Natural killer cell treated with Interleukin-12 subunit alpha and Interleukin-12 subunit beta and Interleukin-15 and Interleukin-18, amount 100 ng/mL, for 72 hours (primary cell): ENCODE measurements around the gene SCUBE2. TPM values are rescaled to one million over a fixed set of nuclear protein-coding genes. Genes with fewer than 3 reads are reported as not detected.
"Not testable (repeated sequence)": the region's sequence is repeated elsewhere in the genome, so short reads cannot be mapped to it uniquely, and the experiment has no call there.

Experiments used
- ATAC-seq, 2 donors: fragments of 150-1000 bp; cut with Tn5 transposase in 1 of 2; sonication (Bioruptor Pico), chemical (Tn5 transposase) in 1 of 2; 2 replicates each; pipeline ENCODE4 v1.10.0; 2021
- DNase-seq: peaks from one replicate; pipeline ENCODE4 v3.0.0; 2022; ENCODE audit warnings: low spot score
- H3K27ac Mint-ChIP-seq, 2 donors: 1 replicate in 1 of 2; 2 replicates in 1 of 2; pipeline ENCODE4 v1.8.0; 2022; ENCODE audit warnings: mixed read lengths in 2 of 2, mild to moderate bottlenecking in 1 of 2, moderate library complexity in 1 of 2
- H3K27me3 Mint-ChIP-seq, 2 donors: 1 replicate in 1 of 2; 2 replicates in 1 of 2; pipeline ENCODE4 v1.8.0; 2022; ENCODE audit warnings: mixed read lengths in 2 of 2
- H3K36me3 Mint-ChIP-seq: one replicate; pipeline ENCODE4 v1.8.0; 2022; ENCODE audit warnings: mixed read lengths
- H3K4me1 Mint-ChIP-seq, 2 donors: 1 replicate in 1 of 2; 2 replicates in 1 of 2; pipeline ENCODE4 v1.8.0; 2022; ENCODE audit warnings: low read depth in 2 of 2, mixed read lengths in 2 of 2, mild to moderate bottlenecking in 1 of 2
- H3K4me3 Mint-ChIP-seq: one replicate; pipeline ENCODE4 v1.8.0; 2022; ENCODE audit warnings: mixed read lengths
- H3K9me3 Mint-ChIP-seq: 2 replicates; pipeline ENCODE4 v1.8.0; 2022; ENCODE audit warnings: mixed read lengths
- total RNA-seq, 2 donors: library from RNA; stranded (reverse); gene quantifications; one replicate each; pipeline ENCODE4 v1.2.3, GENCODE V29; 2022

Gene SCUBE2
- total RNA-seq, 2 donors from 2014 or later = 0.40 TPM; not detected in 1

GRCh38 chr11:9123595-9124304 lies 32.4 kb upstream of the SCUBE2 start:
- no peak for DNase-seq
- no peaks in the 10 kb centered on the region for H3K9me3 Mint-ChIP-seq

GRCh38 chr11:9121469-9121796 lies 30.0 kb upstream of the SCUBE2 start:
- DNase-seq = no peak
- no peak overlapping the region for H3K4me3 Mint-ChIP-seq
- no peaks in the 10 kb centered on the region for H3K36me3 Mint-ChIP-seq
- no peak overlapping the region for H3K27ac Mint-ChIP-seq
- no peaks in the 10 kb centered on the region for H3K4me1 Mint-ChIP-seq
- H3K27me3 Mint-ChIP-seq = peaks cover 2 to 13% of the 10 kb centered on the region in 2 donors
- H3K9me3 Mint-ChIP-seq = no peaks in the 10 kb centered on the region
- no peak for ATAC-seq

More at GRCh38 chr11:9123595-9124304, 32.4 kb upstream of the SCUBE2 start:
- H3K4me1 Mint-ChIP-seq = peaks cover 0 to 3% of the 10 kb centered on the region in 2 donors
- H3K4me3 Mint-ChIP-seq = no peak overlapping the region
- peaks cover 2 to 18% of the 10 kb centered on the region in 2 donors for H3K27me3 Mint-ChIP-seq
- H3K36me3 Mint-ChIP-seq = no peaks in the 10 kb centered on the region
- ATAC-seq = no peak
- no peak overlapping the region for H3K27ac Mint-ChIP-seq

GRCh38 chr11:9120664-9121468 lies 29.5 kb upstream of the SCUBE2 start:
- H3K27ac Mint-ChIP-seq = no peak overlapping the region
- H3K9me3 Mint-ChIP-seq = no peaks in the 10 kb centered on the region

GRCh38 chr11:9118277-9118676 lies 26.9 kb upstream of the SCUBE2 start:
- no peaks in the 10 kb centered on the region for H3K9me3 Mint-ChIP-seq
- H3K36me3 Mint-ChIP-seq = no peaks in the 10 kb centered on the region
- no peak for ATAC-seq

More at GRCh38 chr11:9120664-9121468, 29.5 kb upstream of the SCUBE2 start:
- DNase-seq = no peak
- H3K4me3 Mint-ChIP-seq = no peak overlapping the region
- H3K4me1 Mint-ChIP-seq = no peaks in the 10 kb centered on the region
- peaks cover 2 to 14% of the 10 kb centered on the region in 2 donors for H3K27me3 Mint-ChIP-seq
- no peak for ATAC-seq
- H3K36me3 Mint-ChIP-seq = no peaks in the 10 kb centered on the region

GRCh38 chr11:9112075-9112474 lies 20.7 kb upstream of the SCUBE2 start:
- H3K27ac Mint-ChIP-seq = no peak overlapping the region
- no peaks in the 10 kb centered on the region for H3K4me1 Mint-ChIP-seq
- DNase-seq (no peak), ATAC-seq (no peak)
- H3K9me3 Mint-ChIP-seq = no peaks in the 10 kb centered on the region
- H3K27me3 Mint-ChIP-seq = peaks cover 6 to 43% of the 10 kb centered on the region in 2 donors
- H3K4me3 Mint-ChIP-seq = no peak overlapping the region
- peaks cover 15% of the 10 kb centered on the region for H3K36me3 Mint-ChIP-seq

More at GRCh38 chr11:9118277-9118676, 26.9 kb upstream of the SCUBE2 start:
- Mint-ChIP-seq H3K4me1 (no peaks in the 10 kb centered on the region), H3K27ac (no peak overlapping the region), H3K27me3 (peaks cover 2 to 24% of the 10 kb centered on the region in 2 donors), H3K4me3 (no peak overlapping the region)
- DNase-seq = no peak

- Mint-ChIP-seq H3K27ac (no peak overlapping the region), H3K4me1 (no peaks in the 10 kb centered on the region), H3K9me3 (no peaks in the 10 kb centered on the region), H3K36me3 (peaks cover 15% of the 10 kb centered on the region), H3K27me3 (peaks cover 13 to 56% of the 10 kb centered on the region in 2 donors), H3K4me3 (no peak overlapping the region)
- ATAC-seq = no peak
- no peak for DNase-seq
Observed at GRCh38 chr11:9109858-9110731, 18.7 kb upstream of the SCUBE2 start.

GRCh38 chr11:9104580-9104979 lies 13.2 kb upstream of the SCUBE2 start:
- Mint-ChIP-seq H3K27ac (no peak overlapping the region), H3K27me3 (peaks cover 26 to 61% of the 10 kb centered on the region in 2 donors)
- ATAC-seq = no peak

GRCh38 chr11:9103542-9104276 lies 12.3 kb upstream of the SCUBE2 start:
- H3K27me3 Mint-ChIP-seq = peaks cover 27 to 59% of the 10 kb centered on the region in 2 donors

More at GRCh38 chr11:9104580-9104979, 13.2 kb upstream of the SCUBE2 start:
- H3K4me3 Mint-ChIP-seq = no peak overlapping the region
- H3K36me3 Mint-ChIP-seq = no peaks in the 10 kb centered on the region
- DNase-seq = no peak
- H3K4me1 Mint-ChIP-seq = peaks cover 0 to 3% of the 10 kb centered on the region in 2 donors
- H3K9me3 Mint-ChIP-seq = no peaks in the 10 kb centered on the region

GRCh38 chr11:9099617-9100016 lies 8.2 kb upstream of the SCUBE2 start:
- no peak for ATAC-seq

More at GRCh38 chr11:9103542-9104276, 12.3 kb upstream of the SCUBE2 start:
- Mint-ChIP-seq H3K36me3 (no peaks in the 10 kb centered on the region), H3K9me3 (no peaks in the 10 kb centered on the region), H3K4me1 (peaks cover 0 to 3% of the 10 kb centered on the region in 2 donors), H3K4me3 (no peak overlapping the region), H3K27ac (no peak overlapping the region)
- DNase-seq (no peak), ATAC-seq (no peak)

GRCh38 chr11:9098455-9098854 lies 7.1 kb upstream of the SCUBE2 start:
- not testable (repeated sequence) for H3K9me3 Mint-ChIP-seq, DNase-seq, ATAC-seq, H3K27ac Mint-ChIP-seq, H3K4me3 Mint-ChIP-seq, H3K4me1 Mint-ChIP-seq, H3K36me3 Mint-ChIP-seq
- peaks cover 24 to 41% of the 10 kb centered on the region in 2 donors for H3K27me3 Mint-ChIP-seq

More at GRCh38 chr11:9099617-9100016, 8.2 kb upstream of the SCUBE2 start:
- no peak for DNase-seq
- Mint-ChIP-seq H3K27ac (no peak overlapping the region), H3K9me3 (no peaks in the 10 kb centered on the region), H3K36me3 (no peaks in the 10 kb centered on the region), H3K27me3 (peaks cover 22 to 35% of the 10 kb centered on the region in 2 donors), H3K4me3 (no peak overlapping the region), H3K4me1 (peaks cover 0 to 3% of the 10 kb centered on the region in 2 donors)

GRCh38 chr11:9097186-9097943 lies 6.0 kb upstream of the SCUBE2 start:
- H3K27ac Mint-ChIP-seq = not testable (repeated sequence)

GRCh38 chr11:9096427-9096826 lies 5.0 kb upstream of the SCUBE2 start:
- DNase-seq (no peak), ATAC-seq (no peak)
- H3K9me3 Mint-ChIP-seq = no peaks in the 10 kb centered on the region
- peaks cover 0 to 5% of the 10 kb centered on the region in 2 donors for H3K4me1 Mint-ChIP-seq
- peaks cover 38 to 55% of the 10 kb centered on the region in 2 donors for H3K27me3 Mint-ChIP-seq
- no peaks in the 10 kb centered on the region for H3K36me3 Mint-ChIP-seq
- no peak overlapping the region for H3K4me3 Mint-ChIP-seq
- no peak overlapping the region for H3K27ac Mint-ChIP-seq

More at GRCh38 chr11:9097186-9097943, 6.0 kb upstream of the SCUBE2 start:
- not testable (repeated sequence) for H3K36me3 Mint-ChIP-seq, DNase-seq, H3K9me3 Mint-ChIP-seq, H3K4me3 Mint-ChIP-seq, H3K4me1 Mint-ChIP-seq, ATAC-seq
- peaks cover 35 to 51% of the 10 kb centered on the region in 2 donors for H3K27me3 Mint-ChIP-seq
